CD4-positive, alpha-beta T cell treated with Interleukin-12 subunit alpha and Interleukin-12 subunit beta, for 1 hour (primary cell): ENCODE results near the gene POLR2J2.
"Not testable (repeated sequence)": the region's sequence is repeated elsewhere in the genome, so short reads cannot be mapped to it uniquely, and the experiment has no call there.

Experiments
- DNase-seq: peaks from one replicate; pipeline ENCODE4 v3.0.0-alpha.2; 2020

POLR2J2 gene

DNA sequence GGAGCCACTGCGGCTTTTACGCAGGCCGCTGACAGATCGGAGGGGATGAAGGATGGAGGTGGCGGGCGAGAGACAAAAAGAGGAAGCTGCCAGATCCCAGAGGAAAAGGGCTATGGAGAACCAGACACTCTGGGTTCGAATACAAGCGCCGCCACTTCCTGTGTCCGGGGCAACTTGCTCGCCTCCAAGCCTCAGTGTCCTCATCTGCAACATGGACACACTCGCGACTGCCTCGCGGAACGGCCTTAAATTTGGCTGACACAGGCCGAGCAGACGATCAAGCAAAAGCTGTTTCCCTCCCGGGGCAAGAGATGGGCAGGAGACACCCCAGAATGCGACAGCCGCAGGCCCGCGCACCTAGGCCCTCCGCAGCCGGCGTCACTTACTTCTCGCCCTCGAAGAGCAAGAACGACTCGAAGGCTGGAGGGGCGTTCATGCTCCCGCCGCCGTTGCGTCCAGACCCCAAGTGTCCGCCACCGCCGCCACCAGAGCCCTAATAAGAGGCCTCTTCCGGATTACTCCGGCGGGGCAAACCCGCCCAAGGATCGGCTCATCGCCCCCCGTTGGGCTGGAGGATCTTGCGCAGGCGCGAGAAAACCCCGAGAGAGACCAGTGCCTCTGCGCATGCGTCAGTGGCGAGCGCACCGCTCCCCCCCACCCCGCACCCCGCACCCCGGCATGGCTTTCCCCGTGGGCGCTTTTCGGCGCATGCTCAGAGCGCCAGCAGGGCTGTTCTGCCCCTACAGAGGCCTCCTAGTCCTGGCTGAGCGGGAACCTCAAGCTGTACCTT, at the start of gene POLR2J2:
POLR2J2 (minus strand) TSS at position 498 of the 790 bp plus-strand sequence; CDS start at position 436, 62 bp downstream.
- DNase-seq, result peak; percentile 98

DNA sequence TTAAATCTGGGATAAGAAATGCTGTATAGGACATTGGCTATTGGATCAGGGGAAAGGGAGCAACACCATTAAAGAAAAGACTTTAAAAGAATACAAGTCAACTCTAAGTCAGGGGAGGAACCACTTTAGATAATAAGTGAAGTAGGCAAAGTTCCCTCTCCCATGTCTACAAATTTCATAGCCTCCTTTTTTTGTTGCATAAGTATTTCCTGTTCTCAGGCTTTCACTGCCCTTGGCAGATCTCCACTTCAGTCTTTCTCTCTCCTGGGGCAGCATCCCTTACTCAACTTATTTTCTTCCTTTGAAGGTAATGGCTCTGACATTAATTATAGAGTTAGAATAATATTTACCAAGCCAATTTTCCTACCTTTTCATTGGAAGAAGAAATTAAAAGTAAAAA, 47.0 kb upstream of the POLR2J2 start:
- DNase-seq, result not testable (repeated sequence)

DNA sequence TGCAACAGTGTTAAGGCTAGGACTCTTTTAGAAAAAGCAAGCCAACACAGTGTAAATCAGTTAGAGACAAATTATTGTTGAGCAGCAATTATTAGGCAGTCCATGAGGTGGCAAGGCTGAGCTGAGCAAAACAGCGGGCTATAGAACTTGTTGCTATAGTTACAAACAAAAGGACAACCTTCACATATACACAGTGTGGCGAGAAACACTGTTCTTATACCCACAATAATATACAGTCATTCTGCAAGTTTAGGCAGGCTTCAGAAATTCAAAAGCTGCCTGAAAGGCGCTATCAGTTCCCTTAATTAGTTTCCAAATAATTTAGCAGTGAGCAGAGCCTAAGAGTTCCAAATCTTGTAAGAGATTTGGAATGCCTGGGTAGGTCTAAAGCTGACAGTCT, 44.3 kb upstream of the POLR2J2 start:
- peak; percentile 24 for DNase-seq

DNA sequence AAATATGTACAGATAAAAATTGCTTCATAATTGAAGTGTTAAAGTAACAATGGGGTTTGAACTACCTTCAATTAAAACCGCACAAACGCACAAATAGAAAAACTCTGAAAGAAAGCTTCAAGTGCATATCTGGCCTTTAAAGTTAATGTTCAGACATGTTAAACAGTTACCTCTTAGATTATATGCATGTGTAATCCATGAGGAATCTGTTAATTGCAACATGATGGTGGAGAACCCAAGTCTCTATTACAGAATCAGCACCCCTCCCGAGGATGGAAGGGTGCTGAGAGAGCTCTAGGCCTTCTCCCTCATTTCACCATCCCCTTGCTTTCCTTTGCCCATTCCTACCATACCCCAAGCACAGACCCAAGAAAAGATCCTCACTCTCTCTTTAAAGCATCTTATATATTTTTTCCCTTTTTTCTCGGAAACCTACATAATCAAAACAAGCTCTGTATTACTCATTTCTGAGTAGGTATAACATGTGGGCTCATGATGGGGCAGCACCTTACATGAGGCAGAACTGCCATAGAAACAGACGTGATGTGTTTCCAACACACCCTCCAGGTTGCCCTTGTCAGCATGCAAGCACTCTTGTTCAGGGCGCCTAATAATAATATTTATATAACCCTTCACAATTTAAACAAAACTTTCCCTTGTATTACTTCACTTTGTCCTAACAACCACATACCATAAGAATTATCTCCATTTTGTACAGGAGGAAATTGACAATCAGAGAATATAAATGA, 43.5 kb upstream of the POLR2J2 start:
- DNase-seq, result not testable (repeated sequence)

DNA sequence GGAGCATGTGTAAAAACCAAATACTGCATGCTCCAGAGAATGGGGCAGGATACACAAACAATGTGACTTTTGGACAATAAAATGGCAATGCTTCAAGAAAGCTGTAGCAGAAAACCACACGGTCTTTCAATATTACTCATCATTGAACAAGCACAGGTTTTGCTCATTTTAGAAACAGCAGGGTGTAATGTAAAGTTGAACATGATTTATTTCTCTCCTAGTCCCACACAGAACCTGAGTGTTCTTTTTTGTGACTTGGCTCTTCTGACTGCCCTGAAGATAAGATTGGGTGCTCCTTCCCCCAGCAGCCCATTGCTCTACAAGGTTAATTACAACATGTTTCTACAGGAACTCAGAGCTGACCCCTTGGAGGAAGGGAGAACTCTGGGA, 42.2 kb upstream of the POLR2J2 start:
- DNase-seq, result not testable (repeated sequence)

DNA sequence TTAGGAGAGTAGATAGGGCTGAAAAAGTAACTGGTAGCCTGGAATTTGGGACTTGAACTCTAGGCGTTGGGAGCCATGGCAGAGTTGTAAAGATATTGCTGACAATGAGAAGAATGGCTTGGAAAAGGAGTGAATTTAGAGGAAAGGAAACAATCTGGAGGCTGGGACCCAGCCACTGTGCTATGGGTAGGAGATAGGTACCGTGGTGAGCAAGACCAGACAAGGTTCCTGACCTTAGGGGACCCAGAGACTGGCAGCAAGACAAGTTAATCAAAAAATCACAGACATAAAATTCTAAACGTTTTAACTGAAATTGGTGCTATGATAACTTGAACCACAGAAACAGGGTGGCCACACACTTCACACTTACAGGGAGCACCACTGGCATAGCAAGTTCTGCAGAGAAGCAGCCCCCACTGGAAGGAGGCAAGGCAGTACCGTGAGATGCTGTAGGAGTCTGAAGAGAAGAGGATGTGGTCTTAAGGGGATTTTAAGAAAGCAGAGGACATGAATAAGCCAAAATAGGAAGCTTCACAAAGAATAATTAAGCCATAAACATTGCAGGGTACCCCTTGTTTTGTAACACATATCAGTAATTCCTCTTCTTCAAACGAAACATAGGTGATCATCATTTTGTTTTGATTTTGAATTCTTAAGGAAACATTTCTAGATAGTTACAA, 41.7 kb upstream of the POLR2J2 start:
- DNase-seq, result peak; percentile 17

DNA sequence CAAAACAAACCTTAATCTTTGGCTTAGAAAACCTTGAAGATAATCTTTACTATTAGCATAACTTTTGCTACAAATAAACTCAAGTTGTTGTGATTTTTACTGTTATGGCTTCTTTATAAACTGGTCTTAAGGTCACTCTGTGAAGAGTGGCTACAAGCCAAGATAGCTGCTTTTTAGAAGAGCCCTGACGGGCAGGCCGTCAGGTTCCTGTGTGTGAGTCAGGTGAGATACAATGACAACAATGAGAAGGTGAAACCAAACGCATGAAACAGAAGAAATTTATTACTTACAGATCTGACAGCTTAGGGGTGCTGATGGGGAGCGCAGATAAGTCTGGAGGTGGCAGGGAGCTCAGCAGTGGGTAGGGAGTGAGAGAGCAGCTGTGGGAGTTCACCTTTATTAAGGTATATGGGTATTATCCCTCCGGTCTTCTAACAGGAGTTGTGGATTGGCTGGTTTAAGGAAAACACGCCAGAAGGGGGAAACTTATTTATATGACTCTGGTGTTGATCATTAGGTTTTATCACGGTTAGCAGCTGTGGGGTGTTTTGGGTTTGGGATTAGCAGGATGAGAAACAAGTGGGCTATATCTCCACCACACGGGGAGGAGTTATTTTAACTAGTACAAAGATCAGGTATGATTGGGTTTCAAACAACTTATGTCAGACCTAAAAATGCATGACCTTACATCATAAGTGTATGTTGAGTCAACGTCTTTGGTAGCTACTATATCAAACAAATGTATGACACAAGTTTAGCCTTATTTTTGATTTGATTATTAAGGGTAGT, 27.7 kb upstream of the POLR2J2 start:
- DNase-seq, result not testable (repeated sequence)

DNA sequence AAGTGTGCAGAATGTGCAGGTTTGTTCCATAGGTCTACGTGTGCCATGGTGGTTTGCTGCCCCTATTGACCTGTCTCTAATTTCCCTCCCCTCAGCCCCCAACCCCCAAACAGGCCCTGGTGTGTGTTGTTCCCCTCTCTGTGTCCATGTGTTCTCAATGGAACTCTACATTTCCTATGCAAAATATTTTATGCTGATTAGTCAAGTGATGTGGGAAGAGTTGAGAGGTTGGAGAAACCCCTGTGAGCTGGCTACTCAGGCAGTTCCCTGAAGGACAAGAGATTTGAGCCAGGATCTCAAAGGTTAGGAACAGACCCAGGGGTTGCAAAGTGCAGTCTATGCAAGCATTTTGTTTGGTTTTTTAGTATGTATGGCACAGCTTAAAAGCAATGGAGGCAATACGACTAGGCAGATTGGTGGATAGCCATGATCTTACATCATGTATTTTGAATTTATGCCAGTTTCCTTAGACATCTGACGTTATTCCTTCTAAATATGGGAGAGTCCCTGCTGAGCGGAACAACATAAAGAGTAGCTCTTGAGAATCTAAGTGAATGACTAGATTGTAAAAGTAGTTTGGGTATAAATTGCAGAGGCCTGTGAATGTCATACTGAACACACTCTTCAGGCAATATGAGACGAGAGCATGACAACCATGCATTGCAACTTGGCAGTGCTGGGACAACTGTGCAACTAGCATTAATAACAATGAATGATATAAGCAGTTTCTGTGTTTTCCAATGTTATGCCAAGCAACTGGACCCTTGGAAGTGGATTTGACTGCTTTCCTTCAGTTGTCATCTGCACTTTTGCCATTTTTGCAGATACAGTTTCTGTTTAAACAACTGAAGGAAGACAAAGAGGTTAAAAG, 26.4 kb upstream of the POLR2J2 start:
- not testable (repeated sequence) for DNase-seq

DNA sequence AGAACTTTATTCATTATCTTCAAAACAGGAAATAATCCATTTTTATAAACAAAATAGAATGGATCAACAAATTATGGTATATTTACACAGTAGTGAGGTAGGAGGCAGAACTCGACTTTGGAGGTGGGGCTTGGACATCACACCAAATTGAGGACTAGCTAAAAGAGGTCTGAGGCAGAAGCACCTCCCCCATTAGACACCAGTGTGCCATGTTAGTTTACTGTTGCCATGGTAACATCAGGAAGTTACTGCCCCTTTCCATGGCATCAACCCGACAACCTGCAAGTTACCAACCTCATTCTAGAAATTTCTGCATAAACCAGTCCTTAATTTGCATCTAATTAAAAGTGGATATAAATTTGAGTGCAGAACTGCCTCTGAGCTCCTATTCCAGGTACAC, 24.5 kb upstream of the POLR2J2 start:
- DNase-seq, result not testable (repeated sequence)

DNA sequence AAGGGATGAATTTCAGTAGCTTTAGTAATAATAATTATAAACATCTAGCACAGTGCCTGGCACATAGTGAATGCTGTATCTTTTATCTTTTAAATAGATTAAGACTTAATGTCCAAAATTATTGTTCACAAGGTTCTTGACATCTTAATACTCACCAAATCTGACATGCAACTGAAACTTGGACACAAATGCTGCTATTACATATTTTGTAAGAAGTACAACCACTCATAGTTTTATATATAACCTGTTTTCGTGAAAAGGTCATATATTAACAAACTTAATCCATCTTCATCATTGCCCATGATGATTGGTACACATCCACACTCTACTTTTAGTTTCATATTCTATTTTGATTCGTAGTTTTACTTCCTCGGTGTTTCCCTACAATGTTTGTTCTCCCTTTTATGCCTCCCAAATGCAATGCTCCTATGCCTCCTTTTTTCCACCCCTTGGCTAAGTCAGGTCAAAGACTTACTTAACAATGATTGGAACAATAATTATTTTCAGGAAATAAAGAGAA, 23.6 kb upstream of the POLR2J2 start:
- DNase-seq, result not testable (repeated sequence)

DNA sequence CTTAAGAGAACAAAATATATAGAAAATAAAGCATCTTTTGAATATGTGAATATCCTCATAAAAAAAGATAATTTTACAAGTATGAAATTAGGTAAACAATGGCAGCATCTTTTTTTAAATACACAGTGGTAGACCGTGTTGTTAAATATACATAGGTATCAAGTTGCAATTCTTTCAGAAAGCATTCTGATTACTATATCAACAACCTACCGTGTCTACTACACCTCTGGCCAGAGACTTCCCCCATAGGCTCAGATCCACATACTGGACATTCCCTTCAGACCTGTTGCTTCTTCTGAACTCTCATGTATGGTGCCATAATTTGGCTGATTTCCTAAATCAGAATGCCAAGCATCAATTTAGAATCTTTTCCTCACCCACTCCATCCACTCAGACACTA, 22.5 kb upstream of the POLR2J2 start:
- DNase-seq, result not testable (repeated sequence)

DNA sequence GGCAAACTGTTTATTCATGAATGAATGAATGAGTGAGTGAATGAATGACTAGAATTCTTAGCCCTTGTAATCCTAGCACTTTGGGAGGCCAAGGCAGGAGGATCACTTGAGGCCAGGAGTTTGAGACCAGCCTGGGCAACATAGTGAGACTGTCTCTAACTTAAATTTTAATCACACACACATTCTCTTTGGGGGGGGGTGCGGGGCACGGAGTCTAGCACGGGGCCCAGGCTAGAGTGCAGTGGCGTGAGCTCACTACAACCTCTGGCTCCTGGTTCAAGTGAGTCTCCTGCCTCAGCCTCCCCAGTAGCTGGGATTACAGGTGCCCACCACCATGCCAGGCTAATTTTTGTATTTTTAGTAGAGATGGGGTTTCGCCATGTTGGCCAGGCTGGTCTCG, 19.1 kb upstream of the POLR2J2 start:
- DNase-seq, result not testable (repeated sequence)

DNA sequence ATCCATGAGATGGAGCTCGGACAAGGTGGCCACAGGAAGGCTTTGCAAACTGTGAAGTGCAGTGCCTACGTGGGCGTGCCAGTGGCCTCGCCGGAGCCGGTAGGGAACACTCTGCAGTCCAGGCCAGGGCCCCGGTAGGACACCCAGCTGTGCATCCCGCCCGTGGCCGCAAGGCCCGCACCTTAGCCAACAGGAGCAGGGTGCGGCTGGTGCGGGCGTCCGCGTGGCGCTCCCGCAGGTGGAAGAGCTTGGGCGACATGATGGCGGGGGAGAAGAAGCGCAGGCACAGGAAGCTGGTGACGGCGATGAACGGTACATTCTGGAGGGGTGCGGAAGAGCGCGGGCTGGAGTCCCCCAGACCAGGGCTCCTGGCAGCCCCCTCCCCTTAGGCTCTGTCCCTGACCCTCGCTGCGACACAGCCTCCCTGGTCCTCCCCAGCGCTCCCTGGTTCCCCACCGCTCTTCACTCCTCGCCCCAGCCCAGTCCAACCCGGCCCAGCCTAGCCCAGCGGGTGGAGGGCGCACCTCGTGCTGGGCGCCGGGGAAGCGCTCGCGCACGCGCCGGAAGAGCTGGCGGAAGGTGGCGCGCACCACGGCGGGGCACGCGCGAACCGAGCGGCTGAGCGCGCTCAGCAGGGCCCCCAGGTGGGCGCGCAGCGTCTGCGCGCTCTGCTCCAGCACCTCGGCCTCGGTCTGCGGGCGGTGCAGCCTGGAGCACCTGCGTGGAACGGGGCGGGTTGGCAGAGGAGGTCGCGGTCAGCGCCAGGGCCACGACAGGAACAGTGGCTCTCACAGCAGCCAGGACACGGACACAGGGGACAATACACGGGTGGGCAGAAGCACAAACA, 18.2 kb upstream of the POLR2J2 start:
- DNase-seq, result not testable (repeated sequence)

DNA sequence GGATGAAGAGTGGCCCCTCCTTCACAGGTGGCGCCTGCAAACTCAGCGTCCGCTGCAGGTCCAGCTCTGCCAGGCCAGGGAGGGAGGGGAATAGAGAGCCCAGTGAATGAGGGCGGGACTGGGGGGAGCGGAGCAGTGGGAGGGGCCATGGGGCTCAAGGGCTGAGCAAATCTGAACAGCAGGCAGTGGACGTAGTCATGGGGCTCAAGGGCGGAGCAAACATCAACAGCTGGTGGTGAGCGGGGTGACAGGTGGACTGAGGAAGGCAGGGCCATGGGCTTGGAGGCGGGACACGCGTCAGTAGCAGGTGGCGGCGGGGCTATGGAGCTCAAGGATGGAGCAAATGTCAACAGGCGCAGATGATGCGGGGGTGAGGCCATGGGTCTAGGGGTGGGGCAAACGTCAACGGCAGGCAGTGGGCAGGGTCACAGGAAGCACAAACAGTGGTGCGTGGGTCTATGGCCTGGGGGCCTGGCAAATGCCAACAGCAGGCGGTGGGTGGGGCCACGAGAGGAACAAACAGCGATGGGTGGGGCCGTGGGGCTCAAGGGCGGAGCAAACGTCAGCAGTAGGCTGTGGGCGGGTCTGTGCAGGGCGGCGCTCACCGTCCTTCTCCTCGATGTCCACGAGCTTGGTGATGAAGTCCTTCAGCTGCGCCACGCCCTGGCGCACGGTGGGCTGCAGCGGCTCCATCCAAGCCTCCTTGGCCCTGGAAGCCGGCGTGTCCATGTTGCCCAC, 17.0 kb upstream of the POLR2J2 start:
- DNase-seq, result not testable (repeated sequence)

DNA sequence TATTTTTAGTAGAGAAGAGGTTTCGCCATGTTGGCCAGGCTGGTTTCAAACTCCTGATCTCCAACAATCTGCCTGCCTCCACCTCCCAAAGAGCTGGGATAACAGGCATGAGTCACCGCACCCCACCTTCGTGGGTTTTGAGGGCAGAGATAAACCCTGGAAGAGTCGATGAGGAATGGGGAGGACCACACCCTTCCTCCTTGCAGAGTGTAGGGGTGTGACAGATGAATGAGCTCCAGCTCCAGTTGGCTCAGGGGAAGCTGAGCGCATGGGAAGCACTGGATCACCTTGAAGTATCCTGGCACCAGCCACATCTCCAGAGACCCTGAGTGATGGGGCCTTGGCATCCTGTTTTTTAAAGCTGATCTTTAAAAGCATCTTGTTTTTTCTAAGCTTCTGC, 11.1 kb upstream of the POLR2J2 start:
- not testable (repeated sequence) for DNase-seq

DNA sequence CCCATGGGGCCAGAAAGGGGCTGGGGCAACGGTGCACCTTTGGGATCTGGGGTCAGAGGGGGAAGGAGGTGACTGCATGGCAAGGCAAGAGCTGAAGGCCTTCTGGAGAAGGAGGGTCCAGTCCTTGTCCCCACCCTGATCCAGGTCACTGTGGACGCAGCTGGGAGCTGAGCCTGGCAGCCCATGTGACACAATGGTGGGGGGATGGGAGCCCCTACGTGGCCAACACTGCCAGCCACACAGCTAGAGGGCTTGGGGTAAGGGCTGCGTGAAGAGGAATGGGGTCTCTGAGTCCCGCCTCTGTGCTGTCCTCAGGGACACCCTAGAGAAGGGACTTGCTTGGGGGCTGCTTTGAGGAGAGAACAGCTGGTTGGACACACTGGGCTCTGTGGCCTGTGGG, 9.3 kb upstream of the POLR2J2 start:
- DNase-seq, result not testable (repeated sequence)

DNA sequence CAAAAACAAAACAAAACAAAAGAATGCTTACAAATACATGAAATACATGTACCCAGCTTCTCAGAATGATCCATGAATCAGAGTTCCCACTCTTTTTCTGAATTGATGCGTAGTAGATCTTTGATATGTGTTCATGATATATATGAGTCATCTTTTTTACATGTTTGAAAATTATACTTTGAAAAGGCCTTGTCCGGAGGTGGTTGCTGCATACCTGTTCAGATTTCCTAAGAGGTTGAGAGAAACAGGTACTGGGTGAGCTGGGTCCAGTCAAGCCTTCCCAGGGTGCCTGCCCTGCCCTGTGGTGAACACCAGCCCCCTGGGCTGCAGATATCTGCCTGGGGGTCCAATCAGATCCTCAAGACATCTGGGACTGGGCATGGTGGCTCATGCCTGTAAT, 4.1 kb upstream of the POLR2J2 start:
- DNase-seq, result not testable (repeated sequence)

DNA sequence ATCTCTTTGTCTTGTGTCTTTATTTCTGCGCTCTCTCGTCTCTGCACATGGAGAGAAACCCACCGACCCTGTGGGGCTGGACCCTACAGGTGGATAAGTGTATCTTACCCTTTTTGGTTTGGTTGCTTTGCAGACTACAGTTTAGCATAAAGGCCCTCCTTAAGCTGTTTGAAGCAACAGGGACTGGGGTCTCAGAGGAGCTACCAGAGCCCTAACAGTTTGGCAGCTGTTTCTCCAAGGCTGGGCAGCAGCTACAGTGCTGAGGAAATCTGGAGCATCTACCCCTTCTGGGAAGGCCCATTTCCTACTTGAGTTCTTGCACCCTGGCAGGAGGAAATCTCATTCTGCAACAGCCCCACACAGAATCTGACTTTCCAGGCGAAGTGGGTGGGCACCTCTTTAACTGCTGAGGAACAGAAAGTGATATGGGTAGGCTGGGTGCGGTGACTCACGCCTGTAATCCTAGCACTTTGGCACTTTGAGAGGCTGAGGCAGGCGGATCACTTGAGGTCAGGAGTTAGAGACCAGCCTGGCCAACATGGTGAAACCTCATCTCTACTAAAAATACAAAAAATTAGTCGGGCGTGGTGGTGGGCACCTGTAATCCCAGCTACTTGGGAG, 2.1 kb upstream of the POLR2J2 start:
- DNase-seq, result not testable (repeated sequence)

DNA sequence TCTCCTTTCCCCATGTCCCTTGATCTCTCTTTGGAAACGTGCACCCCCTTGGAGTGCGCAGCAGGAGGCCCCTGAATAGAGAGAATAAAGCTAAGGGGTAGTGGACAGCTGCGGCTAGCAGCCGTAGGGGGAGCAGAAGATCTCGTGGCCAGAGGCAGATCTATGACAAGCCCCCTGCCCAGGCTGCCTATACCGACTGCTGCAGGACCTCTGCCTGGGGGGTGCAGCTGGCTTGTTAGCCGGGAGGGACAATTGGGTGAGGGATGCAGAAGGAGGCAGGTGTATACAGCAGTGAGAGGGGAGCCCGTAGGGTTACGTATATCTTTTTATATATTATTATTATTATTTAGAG, 469 bp upstream of the POLR2J2 start:
- not testable (repeated sequence) for DNase-seq
